Upper lobe of left lung (tissue), 4 donors: ENCODE measurements around the gene NUP188.

Source experiments
- CTCF ChIP-seq, 6 experiments: fragments of 450-650 bp in 4 of 6; fragments of 200-600 bp in 2 of 6; sonication (generic) in 2 of 6; IDR thresholded peaks; one replicate each; pipeline ENCODE4 v1.5.1; 2016 to 2019; ENCODE audit warnings: antibody characterized with exemption in 6 of 6
- POLR2A ChIP-seq, 4 donors: fragments of 450-650 bp; IDR thresholded peaks; one replicate each; pipeline ENCODE4 v1.5.1; 2016 to 2017; ENCODE audit warnings: antibody characterized with exemption in 4 of 4, mild to moderate bottlenecking in 2 of 4
- POLR2AphosphoS5 ChIP-seq, 2 donors: sonication (generic); formaldehyde crosslinking; IDR thresholded peaks; one replicate each; pipeline ENCODE4 v1.5.1; 2017; ENCODE audit warnings: antibody characterized with exemption in 2 of 2

- TF ChIP-seq POLR2AphosphoS5 (IDR thresholded peaks at IDR 0.05), result peak; percentile 92 to 98
- peak in 1 of 6 experiments; percentile 24 for TF ChIP-seq CTCF (IDR thresholded peaks at IDR 0.05)
- TF ChIP-seq POLR2A (IDR thresholded peaks at IDR 0.05), result peak in 3 of 4 donors; percentile 75 to 95 (median 85)
Observed at GRCh38 chr9:128947527-128948301, at the start of gene NUP188, which contains the start of gene DOLK.
